GM21529 (cell line): ENCODE data around the gene MGARP.
"Not testable (repeated sequence)": the region's sequence is repeated elsewhere in the genome, so short reads cannot be mapped to it uniquely, and the experiment has no call there.

Experiments
- ATAC-seq: cut with Tn5 transposase; IDR thresholded peaks from one replicate; pipeline ENCODE4 v1.9.1; 2021; ENCODE audit not compliant: unreplicated experiment

Gene MGARP

DNA sequence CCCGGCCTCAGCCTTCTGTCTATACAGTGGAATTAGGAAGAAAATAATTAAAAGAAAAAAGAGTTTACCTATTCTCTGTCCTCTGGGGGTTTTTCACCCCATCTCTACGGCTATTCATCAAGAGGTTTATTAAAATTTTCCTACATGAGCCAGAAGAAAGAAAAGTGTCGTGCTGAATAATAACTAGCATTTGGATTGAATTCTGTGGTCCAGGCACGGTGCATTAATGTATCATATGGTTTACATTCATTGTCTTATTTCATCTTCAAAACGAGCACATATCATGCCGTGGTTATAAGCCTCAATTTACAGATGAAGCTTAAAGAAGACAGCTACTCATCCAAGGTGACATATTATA lies 15.9 kb upstream of the MGARP start:
- no peak for ATAC-seq

DNA sequence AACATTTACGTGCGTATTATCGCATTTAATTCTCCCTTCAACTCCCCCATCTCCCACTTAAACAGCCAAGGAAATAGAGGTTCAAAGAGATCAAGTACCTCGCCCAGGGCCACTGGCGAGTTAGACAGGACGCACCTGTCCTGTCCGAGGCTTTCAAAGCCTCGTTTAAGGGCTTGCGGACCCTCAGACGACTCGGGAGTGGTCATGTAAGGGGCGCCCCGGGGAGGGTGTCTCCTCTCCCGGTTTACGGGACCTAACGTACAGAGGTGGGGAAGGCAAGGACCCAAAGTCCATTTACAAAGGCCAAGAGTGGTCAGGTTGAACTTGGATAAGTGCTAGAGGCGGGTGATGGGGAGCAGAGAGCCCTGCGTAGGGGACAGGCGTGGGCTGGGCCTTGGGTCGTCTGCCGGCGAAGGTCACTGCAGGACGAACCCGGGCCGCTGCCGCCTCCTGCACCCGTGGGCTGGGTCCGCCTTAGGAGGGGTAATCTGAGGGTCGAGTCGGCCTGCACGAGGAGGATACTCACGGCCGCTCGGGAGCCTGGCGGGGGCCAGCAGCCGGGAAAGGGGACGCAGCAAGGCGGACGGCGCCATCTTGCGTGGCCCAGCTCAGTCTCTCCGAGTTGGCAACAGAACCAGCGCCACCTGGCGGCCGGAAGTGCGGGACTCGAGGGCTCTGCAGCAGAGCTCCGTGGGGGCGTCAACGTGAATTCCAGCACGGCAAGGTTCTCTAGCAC lies 15.3 kb upstream of the MGARP start:
- ATAC-seq, result peak; percentile 89

DNA sequence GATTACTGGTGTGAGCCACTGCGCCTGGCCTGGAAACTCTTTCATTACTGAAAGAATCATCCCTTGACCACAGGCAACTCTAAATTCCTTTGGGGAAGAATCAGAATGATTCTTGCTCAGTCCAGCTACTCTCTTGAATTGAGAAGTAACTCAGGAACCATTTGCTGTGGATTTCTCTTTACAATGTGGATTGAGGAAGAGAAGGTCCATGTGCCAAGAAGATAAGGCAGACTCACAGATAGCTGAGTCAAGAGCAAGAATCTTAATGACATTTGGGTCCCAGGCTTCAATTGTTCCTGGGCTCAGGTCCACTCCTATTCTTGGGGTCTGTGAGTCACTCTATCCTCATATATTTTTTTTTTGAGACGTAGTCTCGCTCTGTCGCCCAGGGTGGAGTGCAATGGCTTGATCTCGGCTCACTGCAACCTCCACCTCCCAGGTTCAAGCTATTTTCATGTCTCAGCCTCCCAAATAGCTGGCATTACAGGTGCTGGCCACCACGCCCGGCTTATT lies 6.2 kb upstream of the MGARP start:
- ATAC-seq, result no peak

DNA sequence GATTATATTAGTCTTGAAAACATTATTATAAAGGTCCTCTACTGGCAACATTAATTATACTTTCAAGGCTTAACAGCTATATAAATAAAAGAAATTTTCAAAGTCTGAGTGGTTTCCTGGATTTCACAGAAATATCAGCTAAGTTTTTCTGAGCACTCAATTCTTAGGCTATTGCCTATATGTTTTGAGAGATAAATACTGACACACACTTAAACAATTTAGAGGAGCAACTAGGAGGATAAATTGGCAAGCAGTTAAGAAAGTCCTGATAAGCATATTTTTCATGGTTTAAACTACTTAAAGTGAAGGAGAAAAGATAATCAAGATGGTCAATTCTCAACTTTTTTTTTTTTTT lies 2.7 kb upstream of the MGARP start:
- ATAC-seq, result no peak

DNA sequence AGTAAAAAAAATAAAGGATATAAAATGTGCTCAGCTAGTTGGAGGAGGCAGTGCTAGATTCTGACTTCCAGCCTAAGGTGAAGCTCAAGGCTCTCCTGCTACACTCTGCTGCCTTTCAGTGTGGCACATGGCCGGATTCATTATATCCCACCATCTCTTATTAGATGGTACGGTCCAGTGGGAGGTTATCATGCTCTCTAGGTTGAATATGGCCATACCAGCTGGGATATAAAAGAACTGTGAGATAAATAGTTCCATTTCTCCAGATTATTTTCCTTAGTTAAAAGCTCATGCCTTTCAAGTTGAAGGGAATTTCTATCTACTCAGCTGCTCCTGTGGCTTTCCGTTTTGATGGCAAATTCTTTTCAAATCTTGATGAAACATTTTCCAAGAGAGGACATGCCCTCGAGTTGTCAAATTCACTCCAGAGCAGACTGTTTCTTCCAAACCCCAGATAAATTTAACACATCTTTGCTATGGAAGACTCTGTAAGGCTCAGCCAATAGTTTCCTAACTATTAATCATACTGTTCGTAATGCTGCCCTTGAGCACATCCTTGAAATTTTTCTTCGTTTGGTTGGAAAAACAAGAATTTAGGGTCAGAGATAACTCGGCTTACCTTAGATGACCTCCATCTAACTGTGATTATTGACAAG lies 2.2 kb upstream of the MGARP start:
- no peak for ATAC-seq

DNA sequence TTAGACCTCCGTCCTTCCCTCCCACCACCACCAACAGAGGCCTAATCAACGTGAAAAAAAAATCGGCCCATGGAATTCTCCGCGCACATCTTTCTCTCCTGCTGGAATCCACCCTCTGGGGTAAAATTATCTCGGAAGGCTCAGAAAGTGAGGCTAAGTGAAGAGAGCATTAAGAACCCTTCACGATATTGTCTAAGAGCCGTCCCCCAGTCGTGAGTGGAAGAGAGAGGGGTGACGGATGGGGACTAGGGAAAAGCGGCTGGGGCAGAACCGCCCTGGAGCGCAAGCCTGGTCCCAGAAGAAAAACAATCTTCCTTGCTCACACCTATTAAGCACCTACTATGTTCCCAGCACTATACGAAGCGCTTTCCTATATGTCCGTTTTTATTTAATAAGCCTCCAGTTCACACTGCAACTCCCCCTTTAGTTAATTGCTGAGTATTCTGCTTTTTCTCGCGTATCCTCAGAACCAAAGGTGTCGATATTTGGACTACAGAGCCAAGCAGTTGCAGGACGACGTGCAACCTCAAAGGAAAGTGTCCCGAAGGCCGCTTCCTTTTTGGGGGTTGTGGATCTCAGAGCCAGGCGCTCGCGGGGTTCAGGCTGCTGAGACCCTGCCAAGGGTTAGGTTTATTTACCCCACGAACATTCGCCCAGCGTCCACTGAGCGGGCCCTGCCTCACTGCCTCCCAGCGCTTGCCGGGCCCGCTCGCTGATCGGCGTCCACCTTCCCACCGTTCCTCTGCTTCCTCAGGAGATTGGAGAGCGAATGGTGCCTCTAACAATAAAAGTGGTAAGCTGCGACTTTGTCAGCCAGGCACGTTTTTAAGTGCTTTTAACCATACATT lies 889 bp downstream of the MGARP start:
- ATAC-seq, result no peak

DNA sequence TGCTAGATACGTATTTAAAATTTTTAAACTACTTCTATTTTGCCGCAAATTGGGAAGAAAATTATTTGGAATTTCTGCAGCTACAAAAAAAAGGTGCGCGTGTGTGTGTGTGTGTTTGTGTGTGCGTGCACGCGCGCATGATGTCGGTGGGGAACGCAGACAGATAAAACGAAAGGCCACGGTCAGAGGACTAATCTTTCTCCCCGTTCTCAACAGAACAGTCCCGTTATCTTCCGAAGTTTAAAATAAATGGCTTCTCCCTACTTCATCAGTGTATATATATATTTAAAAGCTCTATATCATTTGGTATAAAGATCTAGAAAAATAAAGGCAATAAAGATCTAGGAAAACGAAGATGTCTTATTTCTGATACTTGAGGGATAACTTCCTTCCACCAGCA lies 1.5 kb downstream of the MGARP start:
- ATAC-seq, result no peak

DNA sequence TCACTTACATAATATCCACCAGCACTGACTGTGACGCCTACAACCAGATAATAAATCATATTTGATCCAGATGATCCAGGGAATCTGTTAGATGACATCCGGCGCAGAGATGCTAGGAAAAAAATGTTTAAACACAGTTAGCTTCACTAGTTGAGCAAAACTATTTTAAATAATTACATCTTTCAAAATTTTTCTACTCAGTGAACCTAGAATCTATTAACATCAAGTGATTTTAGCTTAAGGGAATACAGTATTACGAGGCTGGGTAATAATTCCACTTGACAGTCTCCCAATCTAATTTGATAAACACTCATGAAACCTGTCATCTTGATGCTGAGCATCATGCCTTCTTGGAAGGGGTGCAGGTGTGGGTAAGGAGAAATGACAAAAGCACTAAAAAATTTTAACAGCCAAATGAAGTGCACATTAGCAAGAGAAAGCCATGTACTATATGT lies 4.7 kb downstream of the MGARP start:
- ATAC-seq, result no peak

DNA sequence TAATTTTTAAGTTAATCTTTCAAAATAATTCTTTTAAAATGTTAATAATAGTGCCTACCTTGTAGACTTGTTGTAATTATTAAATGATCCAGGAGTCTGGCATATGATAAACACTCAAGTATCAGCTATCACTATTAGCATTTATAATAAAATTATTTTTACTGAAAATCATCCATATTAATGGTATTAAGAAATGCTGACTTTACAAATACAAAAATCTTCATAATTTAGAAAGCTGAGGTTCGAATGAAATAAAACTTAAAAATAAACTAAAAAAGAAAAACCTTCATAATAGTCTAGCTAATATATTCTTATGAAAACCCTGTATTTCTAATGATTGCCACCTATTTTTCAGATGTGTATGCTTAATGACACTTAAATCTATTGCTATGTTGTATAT lies 5.2 kb downstream of the MGARP start:
- ATAC-seq, result no peak

DNA sequence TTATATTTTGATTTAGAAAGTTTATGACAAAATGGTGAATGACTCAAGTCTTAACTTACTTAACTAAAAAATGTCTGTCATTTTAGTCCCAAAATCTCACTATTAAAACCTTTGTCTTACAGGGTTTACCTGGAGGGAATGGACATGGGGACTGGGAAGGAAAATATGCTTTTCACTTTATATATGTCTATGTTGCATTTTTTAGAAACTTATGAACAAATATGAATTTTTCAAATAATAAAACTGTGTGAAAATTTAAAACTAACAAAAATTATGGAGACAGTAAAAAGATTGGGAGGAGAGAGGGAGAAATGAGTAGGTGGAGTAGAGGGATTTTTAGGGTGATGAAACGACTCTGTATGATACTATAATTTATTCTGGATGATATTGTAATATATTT lies 6.2 kb downstream of the MGARP start:
- no peak for ATAC-seq

DNA sequence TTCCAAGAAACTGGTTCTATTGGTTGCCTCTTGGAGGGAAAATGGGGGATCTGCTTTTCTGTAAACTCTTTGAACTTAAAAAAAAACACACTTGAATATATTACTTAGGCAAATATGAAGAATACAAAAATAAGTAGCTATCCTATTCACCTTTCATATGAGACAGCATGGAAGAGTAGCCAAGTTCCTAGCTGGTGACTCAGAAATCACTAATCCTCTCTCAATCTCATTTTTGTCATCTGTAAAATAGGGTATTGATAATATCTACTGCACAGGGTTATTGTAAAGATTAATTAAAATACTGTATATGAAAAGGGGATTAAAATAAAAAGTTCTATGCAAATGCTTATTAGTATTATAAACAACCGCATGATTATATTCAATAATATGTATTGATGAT lies 12.7 kb downstream of the MGARP start:
- ATAC-seq, result no peak

DNA sequence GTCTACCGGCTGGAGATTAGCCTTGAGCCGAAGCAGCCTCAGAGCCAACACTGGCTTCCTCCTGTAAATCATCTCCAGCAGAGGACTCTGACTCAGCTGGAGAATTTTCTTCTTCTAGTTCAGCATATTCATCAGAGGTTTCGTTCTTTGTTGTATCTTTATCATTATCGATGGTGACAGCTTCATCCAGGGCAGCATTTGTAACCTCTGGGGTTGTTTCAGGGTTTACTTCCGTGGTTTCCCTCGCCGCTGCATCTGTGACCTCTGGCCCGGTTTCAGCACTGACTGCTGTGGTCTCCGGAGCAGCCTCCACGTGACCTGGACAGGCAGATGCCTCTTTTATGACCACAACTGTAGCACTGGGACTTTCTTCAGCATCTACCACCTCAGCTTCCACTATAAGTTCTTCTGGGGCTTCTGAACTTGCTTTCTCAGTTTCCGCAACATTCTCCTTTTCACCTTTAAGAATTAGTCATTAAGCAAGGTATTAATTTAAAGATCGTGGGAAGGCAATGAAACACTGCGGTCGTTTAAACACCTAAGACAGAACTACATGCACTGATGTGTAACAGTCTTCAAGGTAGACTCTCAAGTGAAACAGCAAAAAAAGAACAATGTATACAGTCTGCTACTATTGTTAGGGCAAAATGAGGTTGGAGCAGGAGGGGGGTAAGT lies 13.3 kb downstream of the MGARP start:
- peak; percentile 98 for ATAC-seq

DNA sequence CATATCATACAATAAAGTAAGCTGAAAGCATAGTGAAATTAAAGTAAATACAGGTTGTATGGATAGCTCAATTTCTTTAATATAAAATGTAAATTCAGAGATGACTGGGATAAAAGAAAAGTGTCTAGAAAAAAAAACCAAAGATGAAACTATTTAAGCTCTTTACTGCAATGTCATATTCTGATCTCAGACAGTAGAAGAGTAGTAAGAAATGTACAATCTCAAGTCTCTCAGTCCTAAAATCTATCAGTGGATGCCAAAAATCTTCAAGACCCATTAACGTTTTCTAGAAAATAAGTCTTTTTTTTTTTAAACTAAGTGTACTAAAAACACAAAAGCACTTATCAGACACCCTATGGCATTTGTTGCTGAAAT lies 13.8 kb downstream of the MGARP start:
- no peak for ATAC-seq

DNA sequence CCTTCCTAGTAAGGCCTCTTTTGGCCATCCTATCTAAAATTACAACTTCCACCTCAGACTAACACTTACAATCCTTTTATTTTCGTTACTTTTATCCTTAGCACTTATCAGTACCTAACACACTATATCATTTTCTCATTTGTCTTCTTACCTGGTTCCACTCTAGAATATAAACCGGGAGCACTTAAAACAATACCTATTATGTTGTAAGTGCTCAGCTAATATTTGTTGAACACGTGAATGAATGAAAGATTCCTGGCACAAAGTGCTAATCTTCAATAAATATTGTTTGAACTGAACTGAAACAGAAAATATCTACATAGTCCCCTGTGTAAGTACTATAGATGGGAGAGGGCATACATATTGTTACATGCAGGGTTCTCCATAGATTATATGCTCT lies 14.4 kb downstream of the MGARP start:
- ATAC-seq, result no peak

DNA sequence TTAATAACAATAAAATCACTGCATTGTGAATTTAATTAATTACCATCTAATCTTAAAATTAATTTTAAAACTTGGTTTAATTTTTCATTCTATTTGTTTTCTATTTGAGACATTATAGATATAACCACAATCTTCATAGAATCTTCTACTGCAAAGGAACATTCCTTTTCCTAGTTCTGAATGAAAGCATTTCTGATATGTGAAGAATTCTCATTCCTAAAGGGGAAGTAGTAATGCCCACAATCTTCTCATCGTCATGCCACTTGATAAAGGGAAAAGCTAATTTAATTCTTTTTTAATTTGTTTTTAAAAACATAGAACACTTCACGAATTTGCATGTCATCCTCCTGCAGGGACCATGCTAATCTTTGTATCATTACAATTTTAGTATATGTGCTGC lies 23.7 kb downstream of the MGARP start:
- ATAC-seq, result no peak

DNA sequence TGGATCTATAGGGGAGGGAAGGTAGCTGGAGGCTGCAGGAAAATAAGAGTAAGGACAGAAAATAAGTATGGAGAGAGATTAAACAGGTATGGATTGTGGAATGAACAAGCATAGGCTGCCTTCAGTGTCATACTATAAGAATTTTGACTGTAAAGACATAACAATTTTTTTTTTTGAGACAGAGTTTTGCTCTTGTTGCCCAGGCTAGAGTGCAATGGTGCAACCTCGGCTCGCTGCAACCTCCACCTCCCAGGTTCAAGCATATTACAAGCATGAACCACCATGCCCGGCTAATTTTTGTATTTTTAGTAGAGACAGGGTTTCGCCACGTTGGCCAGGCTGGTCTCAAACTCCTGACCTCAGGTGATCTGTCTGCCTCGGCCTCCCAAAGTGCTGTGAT lies 24.4 kb downstream of the MGARP start:
- ATAC-seq, result not testable (repeated sequence)

DNA sequence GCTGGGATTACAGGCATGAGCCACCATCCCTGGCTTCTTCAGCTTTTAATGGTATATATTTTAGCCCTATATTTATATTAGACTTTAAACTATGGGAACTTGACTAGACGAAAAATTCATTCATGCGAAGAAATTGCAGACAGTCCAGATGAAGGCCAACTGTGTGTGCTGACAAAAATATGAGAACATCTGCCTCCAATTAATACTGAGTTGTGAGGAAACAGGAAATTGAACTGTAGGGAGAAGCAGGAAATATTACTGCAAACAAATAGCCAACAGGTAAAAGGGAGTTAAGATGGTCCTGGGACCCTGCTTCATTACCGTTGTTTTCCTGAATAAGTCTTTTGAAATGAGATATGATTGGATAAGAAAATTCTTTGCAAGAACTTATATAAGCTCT lies 26.3 kb downstream of the MGARP start:
- ATAC-seq, result no peak

DNA sequence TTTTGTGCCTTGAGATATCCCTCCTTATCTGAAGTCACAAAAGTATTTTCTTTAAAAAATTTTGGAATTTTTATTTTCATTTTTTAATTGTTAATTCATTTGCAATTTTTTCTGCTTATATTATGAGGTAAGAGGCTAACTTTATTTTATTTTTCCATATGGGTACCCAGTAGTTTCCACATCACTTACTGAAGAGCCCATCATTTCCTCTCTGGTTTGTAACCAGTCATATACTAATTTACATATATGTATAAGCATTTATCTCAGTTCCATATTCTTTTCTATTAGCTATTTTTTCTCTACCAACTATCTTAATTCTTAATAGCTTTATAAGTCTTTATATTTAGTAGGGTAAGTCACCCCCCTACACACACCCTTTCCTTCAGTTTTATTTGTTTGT lies 27.0 kb downstream of the MGARP start:
- ATAC-seq, result no peak

DNA sequence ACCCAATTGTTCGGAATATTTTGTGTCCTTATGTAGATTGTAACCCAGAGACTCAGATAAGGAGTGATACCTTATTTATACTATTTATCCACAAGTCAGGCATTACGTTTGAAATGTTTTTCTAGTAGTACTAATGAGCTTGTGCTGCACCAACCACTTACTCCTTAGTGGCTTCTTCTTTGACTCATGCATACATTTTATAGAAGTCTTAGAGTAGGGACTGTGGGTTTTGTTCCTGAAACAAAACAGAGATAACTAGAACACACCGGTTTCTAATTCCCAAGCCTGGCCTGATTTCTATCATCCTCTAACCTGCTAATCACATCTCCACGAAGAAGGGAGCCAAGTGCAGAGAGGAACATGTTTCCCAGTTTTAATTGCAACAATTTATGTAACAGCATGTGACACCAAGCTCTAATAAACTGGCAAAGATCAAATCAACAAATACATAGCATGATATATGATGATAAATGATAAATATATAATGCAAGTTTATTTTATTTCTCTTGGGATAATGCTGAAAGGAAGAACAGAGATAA lies 32.3 kb downstream of the MGARP start:
- ATAC-seq, result no peak

DNA sequence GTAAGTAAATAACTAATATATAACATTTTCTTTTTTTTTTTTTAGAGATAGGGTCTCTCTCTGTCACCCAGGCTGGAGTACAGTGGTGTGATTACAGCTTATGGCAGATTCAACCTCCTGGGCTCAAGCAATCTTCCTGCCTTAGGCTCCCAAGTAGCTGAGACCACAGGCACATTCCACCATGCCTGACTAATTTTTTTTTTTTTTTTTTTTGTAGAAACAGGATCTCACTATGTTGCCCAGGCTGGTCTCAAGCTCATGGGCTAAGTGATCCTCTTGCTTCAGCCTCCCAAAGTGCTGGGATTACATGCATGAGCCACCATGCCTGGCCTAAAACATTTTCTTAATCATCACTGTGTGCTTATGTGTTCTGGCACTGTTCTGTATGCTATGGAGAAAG lies 32.8 kb downstream of the MGARP start:
- no peak for ATAC-seq

DNA sequence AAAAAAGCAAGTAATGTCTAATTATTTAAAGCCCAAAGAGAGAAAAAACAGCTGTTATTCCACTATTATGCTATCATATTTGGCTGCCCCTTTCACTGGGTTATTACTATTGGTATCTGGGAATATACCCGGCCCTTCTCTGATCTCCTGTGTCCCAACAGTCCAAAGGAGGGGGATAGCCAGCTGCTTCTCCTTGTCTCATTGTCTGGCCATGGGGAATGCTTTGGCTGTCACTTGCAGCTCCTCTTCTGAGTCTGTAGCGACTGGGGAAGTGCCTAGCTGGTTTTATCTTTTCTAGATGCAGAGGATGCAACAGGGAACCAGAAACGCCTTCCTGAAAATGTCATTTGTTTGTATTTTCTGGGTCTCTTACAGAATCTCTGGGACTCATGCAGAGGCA lies 33.9 kb downstream of the MGARP start:
- no peak for ATAC-seq
